Stimulated activated CD4-positive, alpha-beta T cell treated with anti-CD3 and anti-CD28 coated beads, Interleukin-4, amount 100 ng/mL, for 48 hours (primary cell): ENCODE results near the gene ADAM10.
"Not testable (repeated sequence)": the region's sequence is repeated elsewhere in the genome, so short reads cannot be mapped to it uniquely, and the experiment has no call there.

Source experiments
- DNase-seq, 2 donors: peaks; one replicate each; pipeline ENCODE4 v3.0.0-alpha.2; 2020; ENCODE audit warnings: low read depth in 2 of 2

Gene ADAM10

GRCh38 chr15:58608129-58608590 is 141.3 kb downstream of the ADAM10 start:
- no peak for DNase-seq

DNA sequence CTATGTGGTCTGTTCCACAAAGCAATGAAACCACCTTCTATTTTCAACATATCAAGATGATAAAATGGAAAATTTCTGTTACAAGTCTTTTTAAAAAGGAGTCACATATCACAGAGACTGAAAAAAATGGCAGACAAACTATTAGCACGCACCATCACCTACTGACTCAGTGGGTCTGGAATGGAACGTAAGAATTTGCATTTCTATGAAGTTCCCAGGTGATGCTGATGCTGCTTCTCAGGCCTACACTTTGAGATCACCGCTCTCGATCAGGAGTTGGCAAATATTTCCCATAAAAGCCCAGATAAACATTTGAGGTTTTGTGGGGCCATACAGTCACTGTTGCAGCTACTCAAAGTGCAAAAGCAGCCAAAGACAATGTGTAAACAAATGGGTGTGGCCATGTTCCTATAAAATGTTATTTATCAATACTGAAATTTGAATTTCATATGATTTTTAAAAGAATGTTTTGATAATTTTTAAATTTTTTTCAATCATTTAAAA is 142.9 kb downstream of the ADAM10 start:
- DNase-seq: no peak

DNA sequence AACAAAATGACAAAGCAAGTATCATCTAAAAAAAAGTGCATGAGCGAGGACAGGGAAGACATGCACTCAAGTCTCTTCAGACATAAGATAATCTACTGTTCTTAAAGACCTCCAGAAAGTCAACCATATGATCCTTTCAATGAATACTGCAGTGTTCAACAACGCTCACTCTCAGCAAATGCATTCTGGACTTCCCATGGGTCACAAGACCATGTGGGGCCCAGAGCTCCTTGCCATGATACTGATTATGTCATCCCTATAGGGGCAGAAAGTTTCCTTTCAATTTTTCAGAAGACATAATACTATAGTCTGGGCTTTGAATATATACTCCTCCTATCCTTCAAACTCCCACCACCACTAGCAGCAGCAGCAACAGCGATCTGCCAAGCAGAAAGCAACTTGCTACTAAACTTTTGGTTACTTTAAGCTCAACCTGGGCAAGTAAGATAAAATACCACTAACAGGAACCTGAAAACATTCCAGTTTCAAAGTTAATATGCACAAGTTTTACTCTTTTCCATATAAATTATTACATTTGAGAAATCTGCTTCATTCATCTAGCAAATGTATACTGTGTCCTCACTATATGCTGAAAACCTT is 143.5 kb downstream of the ADAM10 start:
- DNase-seq: no peak

GRCh38 chr15:58604455-58604923 is 145.0 kb downstream of the ADAM10 start:
- no peak for DNase-seq

- DNase-seq: not testable (repeated sequence)
Observed at GRCh38 chr15:58603927-58604326, 145.6 kb downstream of the ADAM10 start.

GRCh38 chr15:58602823-58603222 is 146.7 kb downstream of the ADAM10 start:
- DNase-seq: no peak

GRCh38 chr15:58598829-58599210 is 150.7 kb downstream of the ADAM10 start:
- DNase-seq: no peak

DNA sequence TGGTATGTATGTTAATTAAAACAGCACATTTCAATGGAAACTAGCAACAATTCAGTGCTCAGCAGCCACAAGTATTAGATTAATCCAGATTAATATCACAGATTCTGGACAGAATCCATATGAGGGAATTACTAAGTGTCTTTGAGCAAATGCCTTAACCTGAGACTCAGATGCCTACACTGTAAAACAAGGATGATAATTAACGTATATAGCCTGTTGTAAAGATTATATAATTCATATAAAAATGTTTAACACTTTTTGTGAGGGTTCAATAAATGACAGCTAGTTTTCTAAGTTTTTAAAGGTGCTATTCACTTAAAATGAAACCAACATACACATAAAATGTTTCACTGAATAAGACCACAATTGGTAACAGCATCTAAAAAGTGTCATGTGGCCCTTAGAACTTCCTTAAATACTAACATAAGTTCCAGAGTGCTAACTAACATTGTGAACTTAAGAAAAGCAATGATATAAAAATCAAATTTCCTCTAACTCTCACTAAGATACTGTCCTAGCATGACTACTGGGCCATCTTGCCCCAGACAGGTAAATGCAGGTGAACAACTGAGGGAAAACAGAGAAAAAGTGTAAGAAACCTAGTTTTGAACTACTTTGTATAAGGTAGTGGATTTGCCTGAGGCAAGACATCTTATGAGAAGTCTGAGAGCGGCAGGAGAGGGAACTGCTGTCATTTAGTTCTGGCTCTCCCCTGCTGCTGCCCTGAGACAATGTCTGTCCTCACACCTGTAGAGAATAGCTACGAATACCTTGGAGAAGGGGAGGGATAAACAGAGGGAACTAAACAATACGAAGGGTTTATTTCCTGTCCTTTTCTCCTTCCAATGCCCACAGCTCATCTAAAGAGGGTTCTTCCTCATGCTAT is 151.3 kb downstream of the ADAM10 start:
- no peak for DNase-seq

- DNase-seq: no peak
Observed at GRCh38 chr15:58595516-58596263, 153.8 kb downstream of the ADAM10 start.

- DNase-seq: no peak
Observed at GRCh38 chr15:58594898-58595297, 154.6 kb downstream of the ADAM10 start.

DNA sequence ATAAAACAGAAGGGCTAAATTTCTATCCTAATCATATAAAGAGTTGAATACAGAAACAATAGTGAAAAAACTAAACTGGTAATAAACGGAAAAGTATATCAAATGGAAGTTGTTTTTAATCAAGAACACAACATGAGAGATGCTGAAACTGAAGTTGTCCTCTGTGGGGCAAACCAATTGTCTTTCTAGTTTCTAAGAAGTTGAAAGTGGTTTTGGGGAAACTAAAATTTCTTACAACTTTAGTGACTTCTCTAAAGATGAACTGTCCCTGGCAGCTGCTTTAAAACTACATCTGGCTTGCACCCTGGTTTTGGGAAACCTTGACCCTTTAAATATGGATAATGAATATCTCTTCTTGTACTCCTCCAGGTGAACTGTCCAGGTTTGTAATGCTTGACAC is 155.6 kb downstream of the ADAM10 start:
- no peak for DNase-seq

- DNase-seq: no peak
Observed at GRCh38 chr15:58590926-58591325, 158.6 kb downstream of the ADAM10 start.

DNA sequence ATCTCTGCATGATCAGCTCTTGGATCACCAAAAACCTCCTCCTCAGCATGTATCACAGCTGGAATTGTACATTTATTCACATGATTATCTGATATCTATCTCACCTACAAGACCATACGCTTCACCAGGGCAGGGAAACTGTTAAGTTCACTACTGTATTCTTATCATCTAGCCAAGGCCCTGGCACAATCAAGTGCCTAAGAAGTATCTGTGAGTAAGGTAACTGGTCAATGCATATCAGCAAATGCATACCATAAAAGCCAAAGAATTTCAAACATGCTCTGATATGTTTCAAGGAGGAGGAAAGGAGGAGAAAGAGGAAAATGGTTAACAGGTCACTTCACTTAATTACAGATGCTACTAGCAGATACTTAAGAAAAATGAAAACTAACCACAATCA is 159.3 kb downstream of the ADAM10 start:
- no peak for DNase-seq

DNA sequence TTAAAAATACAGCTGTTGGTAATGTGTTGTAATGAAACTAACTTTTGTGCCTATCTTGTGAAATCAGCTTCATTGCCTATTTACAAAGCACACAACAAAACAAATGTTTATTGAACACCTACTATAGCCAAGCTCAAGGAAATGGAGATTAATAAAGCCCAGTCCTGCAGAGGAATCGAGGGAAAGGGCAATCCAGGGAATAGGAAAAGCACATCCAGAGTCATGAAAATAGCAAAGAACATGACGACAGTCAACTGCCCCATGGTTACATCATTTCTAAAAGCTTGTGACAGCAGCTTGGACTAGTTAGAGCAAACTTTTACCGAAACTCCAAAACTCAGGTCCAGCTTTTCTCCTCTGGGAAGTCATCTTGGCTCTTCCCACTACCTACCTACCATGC is 160.5 kb downstream of the ADAM10 start:
- DNase-seq: no peak

GRCh38 chr15:58588096-58588495 is 161.4 kb downstream of the ADAM10 start:
- DNase-seq: no peak

GRCh38 chr15:58587486-58587885 is 162.0 kb downstream of the ADAM10 start:
- no peak for DNase-seq

GRCh38 chr15:58585693-58586443 is 163.6 kb downstream of the ADAM10 start:
- DNase-seq: no peak

DNA sequence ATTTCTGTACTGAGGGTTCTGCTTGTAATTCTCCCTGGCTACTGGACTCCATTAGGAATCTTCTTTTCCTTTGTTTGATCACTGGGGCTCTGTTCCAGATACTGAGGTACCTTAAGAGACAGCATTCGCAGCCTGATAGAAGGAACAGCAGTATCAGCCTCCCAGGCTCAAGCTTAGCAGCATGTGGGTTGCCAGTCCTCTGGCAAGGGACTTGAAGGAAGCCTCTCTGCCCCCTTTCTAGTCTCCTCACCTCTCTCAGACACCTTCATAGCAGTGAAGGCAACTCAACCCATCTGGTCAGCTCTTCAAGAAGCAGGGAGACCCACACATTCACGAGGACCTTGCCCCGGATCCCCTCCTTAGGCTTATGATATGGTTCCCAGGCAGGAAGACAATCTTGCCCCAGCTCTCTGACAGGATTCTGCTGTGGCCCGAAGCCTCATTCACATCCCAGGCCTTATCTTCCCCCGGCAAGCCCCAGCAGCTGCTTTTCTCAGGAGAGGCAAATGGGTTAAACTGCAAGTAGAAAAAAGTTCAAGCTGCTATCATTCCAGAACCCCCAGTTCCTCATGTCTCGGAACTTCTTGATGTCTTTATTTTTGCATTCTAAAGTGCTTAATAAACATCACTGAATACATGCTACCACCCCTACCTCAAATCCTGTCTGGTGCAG is 164.6 kb downstream of the ADAM10 start:
- DNase-seq: no peak

- DNase-seq: no peak
Observed at GRCh38 chr15:58583171-58583908, 166.2 kb downstream of the ADAM10 start.

- DNase-seq: no peak
Observed at GRCh38 chr15:58582160-58582559, 167.3 kb downstream of the ADAM10 start.
